ENCODE results near the gene RNF152. TPM values are rescaled to one million over a fixed set of nuclear protein-coding genes. Genes with fewer than 3 reads are reported as not detected.

Gene RNF152
- total RNA-seq, 1 experiment from 2014 or later: 3.6 TPM

DNA sequence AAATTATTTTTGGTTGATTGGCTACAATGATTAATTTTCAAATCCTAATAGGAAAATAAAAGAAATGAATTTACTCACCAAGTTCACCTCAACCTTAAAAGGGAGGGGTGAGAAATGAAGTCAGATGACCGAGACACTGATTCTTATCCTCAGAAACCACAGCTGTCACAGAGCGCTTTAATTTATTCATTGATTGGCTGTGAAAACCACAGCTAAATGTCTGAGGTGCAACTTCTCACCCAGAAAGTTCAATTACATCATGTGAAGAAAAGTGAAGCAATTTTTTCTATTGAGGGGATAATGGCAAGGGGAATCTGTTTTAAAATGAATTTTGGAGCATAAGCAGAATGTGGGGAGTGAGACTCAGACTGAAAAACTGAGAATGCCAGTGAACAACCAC is 128.4 kb downstream of the RNF152 start:
- no TSS peak for BruUV-seq (replicated peaks)
- H3K36me3 ChIP-seq (ENCODE audit: insufficient read depth, low read length, poor library complexity, severe bottlenecking): no peaks in the 10 kb centered on the region
- POLR2A ChIA-PET (ENCODE audit: low non-redundant PET): no interaction called here
- CTCF ChIA-PET: no interaction called here
- intact Hi-C loops (cut with micrococcal nuclease; ENCODE audit: unreplicated experiment): no loop called here
- no peak overlapping the region for H3K4me3 ChIP-seq (ENCODE audit: low read depth, low read length, poor library complexity, severe bottlenecking)
- no peak overlapping the region for H3K27ac ChIP-seq (ENCODE audit: low read depth, low read length, poor library complexity, severe bottlenecking)
- no peaks in the 10 kb centered on the region for H3K27me3 ChIP-seq (replicated peaks; ENCODE audit: insufficient read depth, low read depth, low read length, poor library complexity)
- no peaks in the 10 kb centered on the region for H3K4me1 ChIP-seq (ENCODE audit: insufficient read depth, low read length, poor library complexity, severe bottlenecking)
- DNase-seq (ENCODE audit: low spot score): no peak
- TF ChIP-seq EZH2 (IDR thresholded peaks at IDR 0.05; ENCODE audit: borderline replicate concordance, low read depth, low read length, poor library complexity, severe bottlenecking): no peak
- TF ChIP-seq CTCF (conservative IDR thresholded peaks at IDR 0.05; ENCODE audit: low read depth, low read length): no peak
- H3K9me3 ChIP-seq (ENCODE audit: low read depth, low read length, poor library complexity, severe bottlenecking): no peaks in the 10 kb centered on the region

DNA sequence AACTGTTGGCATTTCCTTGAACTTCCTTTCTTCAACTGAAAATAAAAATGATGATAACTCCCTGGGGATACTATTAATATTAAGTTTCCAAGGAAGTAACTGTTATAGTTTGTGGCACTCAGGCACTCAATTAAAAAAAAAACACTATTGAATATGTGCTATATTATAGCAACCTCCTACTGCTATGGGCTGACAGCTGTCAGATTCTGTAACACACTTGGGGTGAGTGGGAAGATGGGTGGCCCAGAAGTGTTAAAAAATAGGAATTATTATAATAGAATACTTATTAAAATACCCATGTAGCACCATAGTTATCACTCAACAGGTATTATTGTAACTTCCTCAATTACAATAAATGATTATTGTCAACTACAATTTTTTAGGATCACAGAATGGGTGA is 130.9 kb downstream of the RNF152 start:
- POLR2A ChIA-PET (ENCODE audit: low non-redundant PET): no interaction called here
- H3K27me3 ChIP-seq (replicated peaks; ENCODE audit: insufficient read depth, low read depth, low read length, poor library complexity): no peaks in the 10 kb centered on the region
- no peaks in the 10 kb centered on the region for H3K4me1 ChIP-seq (ENCODE audit: insufficient read depth, low read length, poor library complexity, severe bottlenecking)
- TF ChIP-seq EZH2 (IDR thresholded peaks at IDR 0.05; ENCODE audit: borderline replicate concordance, low read depth, low read length, poor library complexity, severe bottlenecking) (no peak), CTCF (conservative IDR thresholded peaks at IDR 0.05; ENCODE audit: low read depth, low read length) (no peak)
- no peak overlapping the region for H3K27ac ChIP-seq (ENCODE audit: low read depth, low read length, poor library complexity, severe bottlenecking)
- no TSS peak for BruUV-seq (replicated peaks)
- CTCF ChIA-PET: no interaction called here
- H3K9me3 ChIP-seq (ENCODE audit: low read depth, low read length, poor library complexity, severe bottlenecking): no peaks in the 10 kb centered on the region
- H3K36me3 ChIP-seq (ENCODE audit: insufficient read depth, low read length, poor library complexity, severe bottlenecking): no peaks in the 10 kb centered on the region
- no peak for DNase-seq (ENCODE audit: low spot score)
- H3K4me3 ChIP-seq (ENCODE audit: low read depth, low read length, poor library complexity, severe bottlenecking): no peak overlapping the region
- intact Hi-C loops (cut with micrococcal nuclease; ENCODE audit: unreplicated experiment): no loop called here
